K562 (cell line): ENCODE results near the gene VTCN1. TPM values are rescaled to one million over a fixed set of nuclear protein-coding genes. Genes with fewer than 3 reads are reported as not detected.
"Not testable (repeated sequence)": the region's sequence is repeated elsewhere in the genome, so short reads cannot be mapped to it uniquely, and the experiment has no call there.

Experiments
- ATAC-seq: fragments of 200-7000 bp; cut with Tn5 transposase; 3 replicates; pipeline ENCODE4 v1.9.1; 2020; ENCODE audit warnings: moderate library complexity
- BruUV-seq: library from RNA; stranded (reverse); fragments of 400-500 nt; replicated peaks from 2 replicates; lab custom pipeline; 2021; lab: Mats Ljungman, UMichigan
- CTCF ChIA-PET: fragments of 300-600 bp; formaldehyde crosslinking; extraction: SDS; loops from one replicate; lab custom pipeline; 2021; ENCODE audit warnings: low intra/inter-chr PET ratio; lab: Yijun Ruan, JAX
- POLR2A ChIA-PET: fragments of 300-600, 350-650 bp; sonication (Branson Sonifier 250); formaldehyde crosslinking; extraction: SDS; loops from one replicate; lab custom pipeline; 2021; ENCODE audit warnings: antibody characterized with exemption, inconsistent platforms; lab: Yijun Ruan, JAX
- DNase-seq, 4 experiments: peaks; one replicate each; pipeline versions ENCODE4 v3.0.0 to v3.0.0-alpha.2; 2011 to 2018; ENCODE audit warnings: low spot score in 3 of 4, mixed read lengths in 3 of 4; ENCODE audit errors: extremely low read depth in 1 of 4
- FAIRE-seq: peaks from 2 replicates; lab custom pipeline; 2011; peaks lifted over from hg19 to GRCh38; lab: Jason Lieb, UNC
- H2AFZ ChIP-seq: 2 replicates; pipeline ENCODE4 v1.6.0; 2011; ENCODE audit warnings: low read depth, low read length, control low read depth, inconsistent platforms
- H3K27ac ChIP-seq: fragments of 200-600 bp; 3 replicates; pipeline ENCODE4 v1.8.0; 2011; ENCODE audit warnings: low read depth, mild to moderate bottlenecking, control low read depth, inconsistent platforms, low read length, moderate library complexity, mixed read lengths; ENCODE audit errors: extremely low read depth
- H3K27me3 ChIP-seq, 2 experiments: fragments of 300-600 bp in 1 of 2; 2 replicates in 1 of 2; 3 replicates in 1 of 2; pipeline versions ENCODE4 v1.6.0 to v1.8.0; 2011; ENCODE audit warnings: inconsistent platforms in 2 of 2, low read length in 2 of 2, mild to moderate bottlenecking in 1 of 2, mixed read lengths in 1 of 2, moderate library complexity in 1 of 2; ENCODE audit not compliant: control insufficient read depth in 2 of 2, insufficient read depth in 2 of 2
- H3K36me3 ChIP-seq: fragments of 300-600 bp; 3 replicates; pipeline ENCODE4 v1.8.0; 2011; ENCODE audit warnings: mild to moderate bottlenecking, low read length, inconsistent platforms; ENCODE audit not compliant: control insufficient read depth, insufficient read depth
- H3K4me1 ChIP-seq, 2 experiments: fragments of 200-600 bp in 1 of 2; replicated peaks in 1 of 2; 2 replicates in 1 of 2; 3 replicates in 1 of 2; pipeline versions ENCODE4 v1.5.1 to v1.8.0; 2011; ENCODE audit warnings: inconsistent platforms in 2 of 2, low read length in 2 of 2, mild to moderate bottlenecking in 1 of 2, mixed read lengths in 1 of 2, moderate library complexity in 1 of 2; ENCODE audit not compliant: control insufficient read depth in 2 of 2, insufficient read depth in 2 of 2
- H3K4me2 ChIP-seq: 2 replicates; pipeline ENCODE4 v1.6.1; 2011; ENCODE audit warnings: low read length, control low read depth, inconsistent platforms, mixed read lengths; ENCODE audit not compliant: insufficient read depth
- H3K4me3 ChIP-seq: fragments of 200-600 bp; sonication (generic), shearing (Covaris generic); 2 replicates; pipeline ENCODE4 v1.5.1; 2016; ENCODE audit warnings: control low read depth, inconsistent platforms
- H3K79me2 ChIP-seq: fragments of 200-600 bp; 3 replicates; pipeline ENCODE4 v1.8.0; 2011; ENCODE audit warnings: low read length, inconsistent platforms; ENCODE audit not compliant: control insufficient read depth, insufficient read depth
- H3K9ac ChIP-seq, 2 experiments: 2 replicates each; pipeline versions ENCODE4 v1.6.0 to v1.6.1; 2011; ENCODE audit warnings: low read depth in 2 of 2, low read length in 2 of 2, control low read depth in 1 of 2, inconsistent platforms in 1 of 2, mild to moderate bottlenecking in 1 of 2, mixed read lengths in 1 of 2; ENCODE audit not compliant: insufficient read depth in 1 of 2
- H3K9me1 ChIP-seq: one replicate; pipeline ENCODE4 v1.6.0; 2011; ENCODE audit warnings: inconsistent platforms, mild to moderate bottlenecking, low read length, moderate library complexity; ENCODE audit not compliant: control insufficient read depth, insufficient read depth
- H3K9me3 ChIP-seq: replicated peaks from 2 replicates; pipeline ENCODE4 v1.5.1; 2011; ENCODE audit warnings: low read depth, low read length, inconsistent platforms; ENCODE audit not compliant: control insufficient read depth, insufficient read depth
- H4K20me1 ChIP-seq: replicated peaks from 2 replicates; pipeline ENCODE4 v1.6.1; 2011; ENCODE audit warnings: low read length, inconsistent platforms, mixed read lengths; ENCODE audit not compliant: control insufficient read depth, insufficient read depth
- ASH1L ChIP-seq: fragments of 450-650 bp; IDR thresholded peaks from 2 replicates; pipeline ENCODE4 v1.6.1; 2018; ENCODE audit warnings: borderline replicate concordance, mild to moderate bottlenecking, low read depth; ENCODE audit not compliant: partially characterized antibody
- CC2D1A ChIP-seq: fragments of 450-650 bp; IDR thresholded peaks from 2 replicates; pipeline ENCODE4 v1.6.1; 2017; ENCODE audit warnings: mild to moderate bottlenecking
- NFYB ChIP-seq: IDR thresholded peaks from 2 replicates; pipeline ENCODE4 v1.6.1; 2011; ENCODE audit warnings: mild to moderate bottlenecking, moderate library complexity; ENCODE audit not compliant: insufficient read length; ENCODE audit errors: extremely low read depth
- RBM25 ChIP-seq: fragments of 200-400 bp; formaldehyde crosslinking; IDR thresholded peaks from 2 replicates; pipeline ENCODE4 v1.6.1; 2018; ENCODE audit warnings: low read length, low read depth, moderate library complexity; ENCODE audit not compliant: severe bottlenecking
- ZNF316 ChIP-seq: fragments of 450-650 bp; IDR thresholded peaks from 2 replicates; pipeline ENCODE4 v1.6.1; 2016
- WGBS: fragments of 100-300 bp; shearing (Covaris generic); methylation state at CpG from one replicate; pipeline ENCODE4 v1.1.6; 2016; ENCODE audit warnings: low coverage, mixed read lengths; ENCODE audit not compliant: insufficient coverage; ENCODE audit errors: missing lambda C conversion rate; 5-methylcytosine and 5-hydroxymethylcytosine counted together
- in situ Hi-C: fragments of 300-500 bp; cut with MboI; formaldehyde crosslinking; loops from 4 replicates; pipeline ENCODE4 v1.15.0; 2018; ENCODE audit warnings: inconsistent platforms, mixed read lengths
- intact Hi-C: fragments of 100-400 bp; cut with micrococcal nuclease; formaldehyde crosslinking; loops from 2 replicates; pipeline ENCODE4 v1.14.2; 2022
- polyA plus RNA-seq, 8 experiments: library from polyadenylated mRNA; depleted of rRNA in 4 of 8; stranded (reverse) in 5 of 8; unstranded in 3 of 8; fragments of >200 nt; fragmentation: Nextera tagmentation in 2 of 8; fragmentation: Illumina TruSeq in 1 of 8; extraction: Ambion mirVana in 2 of 8; extraction: Trizol in 1 of 8; gene quantifications; 2 replicates each; pipeline versions ENCODE4 v1.2.1 to v1.2.3, GENCODE V29; 2011 to 2014; ENCODE audit warnings: inconsistent platforms in 1 of 8, missing spikeins in 1 of 8
- total RNA-seq, 7 experiments: library from RNA; depleted of rRNA in 6 of 7; stranded (reverse); fragments of >200 nt in 6 of 7; fragmentation: Illumina TruSeq in 2 of 7; extraction: Trizol in 2 of 7; gene quantifications; 2 replicates each; pipeline versions ENCODE4 v1.2.1 to v1.2.3, GENCODE V29; 2011 to 2021; ENCODE audit warnings: low replicate concordance in 1 of 7
- TF ChIP-seq, protein P1 (sequence below): fragments of 450-650 bp; IDR thresholded peaks from 2 replicates; pipeline ENCODE4 v1.6.1; 2016; ENCODE audit warnings: mild to moderate bottlenecking

Gene VTCN1
- total and polyA plus RNA-seq, 9 of the 15 experiments (the other 6 are each of a cell fraction or from before 2014, with no cell fraction given): not detected

DNA sequence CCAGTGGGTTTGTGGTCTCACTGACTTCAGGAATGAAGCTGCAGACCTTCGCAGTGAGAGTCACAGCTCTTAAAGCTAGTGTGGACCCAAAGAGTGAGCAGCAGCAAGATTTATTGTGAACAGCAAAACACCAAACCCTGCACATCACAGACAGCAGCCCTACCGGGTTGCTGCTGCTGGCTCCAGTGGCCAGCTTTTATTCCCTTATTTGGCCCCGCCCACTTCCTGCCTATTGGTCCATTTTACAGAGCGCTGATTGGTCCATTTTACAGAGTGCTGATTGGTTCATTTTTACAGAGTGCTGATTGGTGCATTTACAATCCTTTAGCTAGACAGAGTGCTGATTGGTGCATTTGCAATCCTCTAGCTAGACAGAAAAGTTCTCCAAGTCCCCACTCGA, 59.4 kb downstream of the VTCN1 start:
- H3K79me2 ChIP-seq, BruUV-seq, FAIRE-seq, POLR2A ChIA-PET, H3K4me2 ChIP-seq, H3K27ac ChIP-seq, ATAC-seq, DNase-seq, H3K9me1 ChIP-seq, in situ Hi-C loops, H3K9me3 ChIP-seq, H3K36me3 ChIP-seq, H3K4me1 ChIP-seq, H2AFZ ChIP-seq, H3K4me3 ChIP-seq, intact Hi-C loops, H3K9ac ChIP-seq, CTCF ChIA-PET, H4K20me1 ChIP-seq: not testable (repeated sequence)
- 3% methylated on average over 5 of the region's 5 CpGs for WGBS
- H3K27me3 ChIP-seq: peaks cover 11 to 18% of the 10 kb centered on the region in 2 experiments; a peak in 4 of 5 replicates
- peak; percentile 60 for TF ChIP-seq NFYB
- TF ChIP-seq ASH1L: peak; percentile 54
- TF ChIP-seq CC2D1A: 0 out of 2 replicates have a peak, but pooled peaks have one; percentile 43
- 0 out of 2 replicates have a peak, but pooled peaks have one; percentile 18 for TF ChIP-seq ZNF316
- peak; percentile 19 for TF ChIP-seq RBM25
- TF ChIP-seq, protein P1, sequence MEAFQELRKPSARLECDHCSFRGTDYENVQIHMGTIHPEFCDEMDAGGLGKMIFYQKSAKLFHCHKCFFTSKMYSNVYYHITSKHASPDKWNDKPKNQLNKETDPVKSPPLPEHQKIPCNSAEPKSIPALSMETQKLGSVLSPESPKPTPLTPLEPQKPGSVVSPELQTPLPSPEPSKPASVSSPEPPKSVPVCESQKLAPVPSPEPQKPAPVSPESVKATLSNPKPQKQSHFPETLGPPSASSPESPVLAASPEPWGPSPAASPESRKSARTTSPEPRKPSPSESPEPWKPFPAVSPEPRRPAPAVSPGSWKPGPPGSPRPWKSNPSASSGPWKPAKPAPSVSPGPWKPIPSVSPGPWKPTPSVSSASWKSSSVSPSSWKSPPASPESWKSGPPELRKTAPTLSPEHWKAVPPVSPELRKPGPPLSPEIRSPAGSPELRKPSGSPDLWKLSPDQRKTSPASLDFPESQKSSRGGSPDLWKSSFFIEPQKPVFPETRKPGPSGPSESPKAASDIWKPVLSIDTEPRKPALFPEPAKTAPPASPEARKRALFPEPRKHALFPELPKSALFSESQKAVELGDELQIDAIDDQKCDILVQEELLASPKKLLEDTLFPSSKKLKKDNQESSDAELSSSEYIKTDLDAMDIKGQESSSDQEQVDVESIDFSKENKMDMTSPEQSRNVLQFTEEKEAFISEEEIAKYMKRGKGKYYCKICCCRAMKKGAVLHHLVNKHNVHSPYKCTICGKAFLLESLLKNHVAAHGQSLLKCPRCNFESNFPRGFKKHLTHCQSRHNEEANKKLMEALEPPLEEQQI: 0 out of 2 replicates have a peak, but pooled peaks have one; percentile 21
